HL-60/S4 (cell line): Measurements from ENCODE around the gene ACVR2B.

Source experiments
- in situ Hi-C: fragments of 300-500 bp; cut with MboI; formaldehyde crosslinking; loops from 2 replicates; pipeline ENCODE4 v1.14.3; 2022; ENCODE audit warnings: low sequenced_read_pairs

ACVR2B gene

DNA sequence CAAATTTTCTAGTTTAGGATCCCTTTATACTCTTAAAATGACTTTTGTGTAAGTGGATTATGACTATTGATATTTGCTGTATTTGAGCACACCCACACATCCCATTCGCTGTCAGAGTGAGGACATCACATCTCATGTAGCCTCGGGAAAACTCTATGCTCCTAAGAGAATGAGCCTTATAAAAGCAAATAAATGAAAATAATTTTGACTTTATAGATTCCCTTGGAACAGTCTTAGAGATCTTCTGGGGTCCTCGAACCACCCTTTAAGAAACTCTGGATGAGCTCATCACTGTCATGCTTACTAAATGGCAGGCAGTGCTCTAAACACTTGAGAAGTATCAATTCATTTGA, 26.4 kb downstream of the ACVR2B start:
- in situ Hi-C loops: loop anchor here (10.0 kb wide), 1 partner anchor 355 kb away; no protein-coding TSS in a partner anchor

GRCh38 chr3:38480930-38481329, 27.2 kb downstream of the ACVR2B start:
- in situ Hi-C loops: loop anchor here (10.0 kb wide), 1 partner anchor 356 kb away; no protein-coding TSS in a partner anchor

- in situ Hi-C loops: loop anchor here (10.0 kb wide), 1 partner anchor 358 kb away; no protein-coding TSS in a partner anchor
Measured at GRCh38 chr3:38482951-38483350, 29.3 kb downstream of the ACVR2B start.

DNA sequence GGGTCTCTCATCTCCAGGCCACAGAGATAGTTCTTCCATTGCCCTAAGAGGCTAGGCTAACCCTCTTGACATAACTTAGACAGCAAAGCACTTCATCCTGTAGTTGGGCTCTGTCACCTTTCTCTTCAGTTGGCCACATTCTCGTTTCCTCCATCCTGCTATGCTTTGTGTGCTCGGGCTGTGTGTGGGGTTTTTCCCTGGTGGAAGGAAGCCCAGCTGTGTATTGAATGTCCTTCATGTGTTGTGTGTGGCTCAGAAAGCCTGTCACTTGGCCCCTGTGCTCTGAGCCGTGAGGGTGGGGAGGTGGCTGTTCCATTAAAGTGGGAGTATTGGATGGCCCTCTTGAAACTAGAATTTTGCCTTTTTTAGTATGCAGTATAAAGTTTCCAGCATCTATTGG, 33.6 kb downstream of the ACVR2B start:
- in situ Hi-C loops: loop anchor here (10.0 kb wide), 1 partner anchor 363 kb away; no protein-coding TSS in a partner anchor

DNA sequence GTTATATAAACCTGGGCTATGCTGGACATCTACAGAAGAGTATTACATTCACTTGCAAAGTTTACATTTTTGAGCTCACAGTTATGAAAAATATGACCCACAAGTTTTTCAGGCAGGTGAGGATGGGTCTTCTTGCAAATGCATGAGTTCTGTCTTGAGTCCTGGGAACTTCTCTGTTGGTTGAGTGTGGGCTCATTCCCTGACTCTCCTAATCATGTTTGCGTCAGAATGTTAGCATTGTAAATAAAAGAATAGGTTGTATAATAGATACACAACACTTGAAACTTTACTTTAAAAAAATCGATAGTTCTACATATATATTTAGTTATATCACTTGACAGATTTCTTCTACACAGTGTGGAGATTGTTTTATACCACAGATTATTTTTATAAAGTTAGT, 35.3 kb downstream of the ACVR2B start:
- in situ Hi-C loops: loop anchor here (10.0 kb wide), 1 partner anchor 364 kb away; no protein-coding TSS in a partner anchor

DNA sequence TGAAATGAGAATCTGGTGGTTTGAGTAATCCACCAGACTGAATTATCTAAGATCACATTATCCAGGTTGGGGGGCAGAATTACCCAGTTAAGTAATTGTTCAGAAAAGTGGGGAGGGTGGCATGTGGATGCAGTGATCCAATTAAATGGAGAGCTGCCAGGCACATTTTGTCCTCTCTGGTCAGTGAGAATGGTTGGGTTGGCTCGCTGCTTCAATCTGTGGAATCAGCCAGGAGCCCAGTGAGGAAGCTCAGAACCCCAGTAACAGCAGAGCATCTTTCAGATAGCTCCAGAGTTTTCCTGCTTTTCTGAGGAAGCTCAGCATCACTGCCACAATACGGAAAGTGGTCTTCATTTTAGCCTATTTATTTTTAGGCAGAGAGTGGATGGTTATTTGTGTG, 36.1 kb downstream of the ACVR2B start:
- in situ Hi-C loops: loop anchor here (10.0 kb wide), 1 partner anchor 365 kb away; no protein-coding TSS in a partner anchor

DNA sequence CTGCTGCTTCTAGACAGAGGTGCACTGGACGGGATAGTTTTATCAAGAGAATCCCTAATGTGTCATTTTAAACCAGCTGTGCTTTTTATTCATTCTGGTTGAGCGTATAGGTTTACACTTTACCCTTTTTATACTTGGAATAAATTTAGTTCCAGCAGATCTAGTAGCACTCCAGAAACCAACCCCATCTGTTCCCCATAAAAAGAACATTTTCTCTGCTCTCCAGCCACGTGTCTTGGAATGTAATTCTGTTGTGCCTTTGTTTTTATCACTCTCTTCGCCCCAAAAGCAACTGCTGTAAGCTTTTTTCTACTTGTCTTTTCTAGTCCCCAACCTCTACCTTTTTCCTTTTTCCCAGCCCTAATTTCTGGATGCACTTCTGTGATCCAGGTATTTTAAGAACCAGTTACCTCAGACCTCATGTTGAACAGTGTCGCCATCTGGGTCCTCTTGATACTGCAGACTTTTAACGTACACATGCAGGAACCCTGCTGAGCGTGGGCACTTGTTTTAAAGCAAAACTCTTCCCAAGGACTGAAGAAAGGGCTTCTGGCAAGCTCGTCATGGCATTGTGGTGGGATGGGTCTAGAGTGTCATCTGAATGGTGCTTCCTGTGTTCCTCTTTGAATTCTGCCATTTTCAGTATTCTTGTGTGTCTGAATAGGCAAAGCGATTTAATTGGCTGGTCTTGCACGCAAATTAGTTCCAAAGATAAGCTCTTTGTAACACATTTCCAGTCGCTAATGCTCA, 36.8 kb downstream of the ACVR2B start:
- in situ Hi-C loops: no loop called here

GRCh38 chr3:38491215-38491614, 37.5 kb downstream of the ACVR2B start:
- in situ Hi-C loops: no loop called here

GRCh38 chr3:38493031-38493430, 39.3 kb downstream of the ACVR2B start:
- in situ Hi-C loops: no loop called here

DNA sequence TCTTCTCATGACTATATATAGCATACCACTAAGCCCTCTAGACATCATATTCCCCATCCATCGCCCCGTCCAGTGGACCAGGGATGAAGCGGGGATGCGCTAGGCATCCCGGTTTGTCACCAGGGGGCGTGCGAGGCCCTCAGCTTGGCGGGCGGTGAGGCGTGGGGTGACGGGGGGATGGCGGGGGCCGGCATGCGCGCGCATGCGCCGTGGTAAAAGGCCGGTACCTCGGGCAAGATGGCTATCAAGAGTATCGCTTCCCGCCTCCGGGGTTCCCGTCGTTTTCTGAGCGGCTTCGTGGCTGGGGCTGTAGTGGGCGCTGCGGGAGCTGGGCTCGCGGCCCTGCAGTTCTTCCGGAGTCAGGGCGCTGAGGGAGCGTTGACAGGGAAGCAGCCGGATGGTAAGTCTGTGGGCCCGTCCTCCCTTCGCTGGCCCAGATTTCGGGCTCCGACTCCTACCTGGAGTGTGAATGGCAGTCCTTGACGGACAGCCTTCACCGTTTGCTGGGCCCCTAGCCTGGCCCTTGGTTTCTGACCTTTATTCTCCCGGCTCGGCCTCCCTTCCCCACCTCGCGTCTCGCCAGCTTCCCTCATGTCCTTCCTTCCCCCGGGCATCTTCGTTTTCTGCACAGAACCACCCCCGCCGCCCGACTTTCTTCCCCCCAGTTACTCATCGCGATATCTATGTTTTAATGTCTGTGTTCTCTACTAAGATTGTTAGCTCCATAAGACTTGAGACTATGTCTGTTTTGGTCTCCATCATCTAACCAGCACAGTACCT, 42.6 kb downstream of the ACVR2B start, which contains the start of gene EXOG:
Gene EXOG, plus strand, starts transcription at position 210 of the 780 bp plus-strand sequence. Its CDS starts 28 bp downstream, at position 238.
- in situ Hi-C loops: no loop called here

DNA sequence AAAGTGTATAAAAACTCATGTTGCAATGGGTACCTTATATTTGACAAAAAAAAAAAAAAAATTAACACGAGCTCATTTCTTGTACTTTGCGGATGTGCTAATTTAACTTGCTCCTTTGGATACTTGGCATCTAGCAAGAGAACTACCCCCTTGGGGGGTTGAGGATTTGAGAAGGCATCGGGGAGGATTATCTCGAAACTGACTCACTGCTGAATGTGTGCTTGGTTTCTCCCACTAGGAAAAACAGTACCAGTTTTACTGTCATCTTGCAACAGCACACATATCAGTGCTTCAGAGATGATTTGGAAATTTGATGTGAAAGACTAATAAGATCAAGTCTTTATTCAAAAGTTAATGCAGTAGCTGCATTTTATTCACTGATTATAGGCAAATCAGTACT, 43.3 kb downstream of the ACVR2B start:
- in situ Hi-C loops: no loop called here

DNA sequence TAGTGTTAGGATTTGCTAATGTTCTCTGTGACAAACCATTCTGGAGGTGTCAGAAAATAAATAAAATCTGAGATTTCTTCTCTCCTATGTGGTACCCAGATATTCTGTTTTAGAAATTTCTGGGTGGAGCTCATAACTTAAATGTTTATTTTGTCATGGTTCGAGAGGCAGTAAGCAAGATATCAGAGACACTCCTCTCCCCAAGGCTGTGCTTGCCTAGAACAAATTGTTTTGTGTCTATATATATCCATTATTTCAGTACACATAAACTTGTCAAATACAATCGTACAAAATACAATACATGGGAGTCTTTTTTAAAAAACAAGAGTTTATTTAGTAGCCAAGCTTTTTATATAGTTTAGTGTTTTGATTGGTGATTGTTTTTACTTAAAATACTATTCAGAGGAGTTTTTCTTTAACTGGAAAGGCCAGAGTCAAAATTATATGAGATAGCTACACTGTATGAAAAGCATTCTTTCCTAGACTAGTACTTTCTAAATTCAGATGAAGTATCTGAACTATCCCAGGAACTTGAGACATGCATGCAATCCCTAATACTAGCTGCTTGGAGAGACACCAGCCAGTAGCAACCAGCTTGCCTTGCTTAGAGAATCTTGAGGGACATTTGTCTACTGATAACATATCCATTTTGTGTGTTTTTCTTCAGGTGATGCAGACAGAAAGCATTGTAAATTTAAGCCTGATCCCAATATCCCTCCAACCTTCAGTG, 47.2 kb downstream of the ACVR2B start:
- in situ Hi-C loops: no loop called here

- in situ Hi-C loops: no loop called here
Measured at GRCh38 chr3:38507120-38507519, 53.4 kb downstream of the ACVR2B start.

- in situ Hi-C loops: no loop called here
Measured at GRCh38 chr3:38509732-38510131, 56.0 kb downstream of the ACVR2B start.

DNA sequence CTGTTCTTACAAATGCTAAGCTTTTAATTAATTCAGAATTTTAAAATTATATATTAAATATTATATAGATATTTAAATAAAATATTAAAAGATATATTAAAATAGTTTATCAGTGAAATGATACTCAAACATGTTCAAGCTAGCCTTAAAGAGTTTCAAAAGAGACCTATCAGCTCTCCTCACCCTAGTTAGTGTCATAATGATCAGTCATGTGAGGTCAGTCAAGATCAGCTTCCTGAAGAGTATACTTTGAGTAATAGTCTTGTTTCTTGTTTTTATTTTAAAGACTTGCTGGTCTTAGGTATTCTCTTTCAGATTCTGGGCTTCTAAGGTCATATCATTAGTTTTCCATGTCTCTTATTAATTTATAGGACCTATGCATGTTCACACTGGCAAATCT, 56.9 kb downstream of the ACVR2B start:
- in situ Hi-C loops: no loop called here

GRCh38 chr3:38511546-38511945, 57.9 kb downstream of the ACVR2B start:
- in situ Hi-C loops: no loop called here

DNA sequence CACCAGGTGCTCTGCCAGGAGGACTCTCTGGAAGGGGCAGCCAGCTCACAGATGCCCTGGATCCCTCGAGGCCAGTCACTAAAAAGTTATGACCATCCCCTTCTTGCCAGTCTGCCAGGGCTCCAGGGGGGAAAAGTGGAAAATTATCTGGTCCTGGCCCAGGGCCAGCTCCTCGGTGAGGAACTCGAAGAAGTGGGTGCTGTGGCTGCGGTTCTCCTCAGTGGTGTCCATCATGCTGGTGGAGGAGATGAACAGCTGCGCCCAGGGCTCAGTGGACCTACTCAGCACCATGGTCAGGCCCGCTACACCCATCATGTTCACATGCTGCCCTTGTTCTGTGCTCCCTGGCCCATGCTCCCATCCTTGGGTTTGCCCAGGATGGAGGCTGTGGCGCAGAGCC, 61.7 kb downstream of the ACVR2B start:
- in situ Hi-C loops: no loop called here

DNA sequence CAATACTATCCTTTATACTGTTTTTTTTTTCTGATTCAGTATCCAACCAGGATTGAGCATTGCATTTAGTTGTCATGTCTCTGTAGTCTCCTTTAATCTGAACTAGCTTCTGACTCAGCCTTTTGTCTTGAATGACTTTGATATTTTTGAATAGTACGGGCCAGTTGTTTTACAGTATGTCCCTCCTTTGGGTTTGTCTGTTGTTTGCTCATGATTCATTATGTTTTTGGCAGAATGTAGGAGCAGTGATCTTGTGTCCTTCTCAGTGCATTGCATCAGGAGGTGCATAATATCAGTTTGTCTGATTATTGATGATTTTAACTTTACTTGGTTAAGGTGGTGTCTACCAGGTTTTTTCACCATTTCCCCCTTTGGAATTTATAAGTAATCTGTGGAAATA, 63.0 kb downstream of the ACVR2B start:
- in situ Hi-C loops: no loop called here

DNA sequence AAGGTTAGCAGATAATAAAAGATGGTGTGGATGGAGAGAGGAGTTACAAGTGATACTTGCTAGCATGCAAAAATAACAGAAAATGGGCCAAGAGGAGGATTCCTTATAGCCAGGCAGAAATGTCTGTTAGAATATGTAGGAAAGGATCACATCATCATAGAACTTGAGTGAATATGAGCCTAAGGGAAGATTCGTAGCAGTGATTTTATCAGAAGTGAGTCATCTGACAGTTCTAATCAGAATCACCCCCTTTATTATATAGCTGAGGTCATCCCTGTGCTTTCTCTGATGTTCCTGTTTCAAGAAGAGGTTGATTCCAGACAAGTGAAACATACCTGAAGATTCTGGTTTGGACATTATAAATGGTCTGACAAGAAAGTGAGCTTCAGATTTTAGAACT, 65.3 kb downstream of the ACVR2B start:
- in situ Hi-C loops: no loop called here

DNA sequence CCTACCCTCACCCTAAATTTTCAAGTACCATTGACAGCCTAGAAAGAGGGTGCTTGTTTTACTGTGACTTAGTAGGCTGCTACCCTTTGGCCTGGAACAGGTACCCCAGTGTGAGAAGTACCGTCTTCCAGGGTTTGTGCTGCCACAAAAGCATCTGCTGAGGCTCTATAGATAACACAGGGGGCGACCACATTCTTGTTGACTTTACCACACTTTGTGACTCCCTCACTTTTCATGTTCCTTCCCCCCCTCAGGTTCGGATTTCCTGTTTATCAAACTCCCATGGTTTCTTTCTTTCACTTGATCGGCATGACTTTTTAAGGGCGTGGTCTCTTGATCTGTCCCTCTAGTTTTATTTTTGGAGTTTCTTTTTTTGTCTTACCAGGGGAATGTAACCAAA, 66.0 kb downstream of the ACVR2B start:
- in situ Hi-C loops: no loop called here

GRCh38 chr3:38521391-38521987, 67.8 kb downstream of the ACVR2B start:
- in situ Hi-C loops: no loop called here
